Central memory CD8-positive, alpha-beta T cell (primary cell): ENCODE data around the gene CD22.

Source experiments
- ATAC-seq: fragments of 150-1000 bp; cut with Tn5 transposase; replicated peaks from 2 replicates; pipeline ENCODE4 v1.10.0; 2022; ENCODE audit warnings: mild to moderate bottlenecking, moderate FRiP score, moderate number of reproducible peaks; ENCODE audit not compliant: poor library complexity, severe bottlenecking; ENCODE audit errors: extremely low read depth
- DNase-seq, 2 donors: peaks; one replicate each; pipeline ENCODE4 v3.0.0; 2021; ENCODE audit warnings: low spot score in 2 of 2
- H3K27ac Mint-ChIP-seq: one replicate; pipeline ENCODE4 v1.8.0; 2022; ENCODE audit warnings: low read depth, mild to moderate bottlenecking, moderate library complexity, mixed read lengths
- H3K27me3 Mint-ChIP-seq: one replicate; pipeline ENCODE4 v1.8.0; 2022; ENCODE audit warnings: mixed read lengths
- H3K36me3 Mint-ChIP-seq: one replicate; pipeline ENCODE4 v1.8.0; 2022; ENCODE audit warnings: mild to moderate bottlenecking, moderate library complexity, mixed read lengths; ENCODE audit not compliant: insufficient read depth
- H3K4me1 Mint-ChIP-seq: one replicate; pipeline ENCODE4 v1.8.0; 2022; ENCODE audit warnings: mixed read lengths
- H3K4me3 Mint-ChIP-seq: one replicate; pipeline ENCODE4 v1.8.0; 2022; ENCODE audit warnings: mild to moderate bottlenecking, moderate library complexity, mixed read lengths
- H3K9me3 Mint-ChIP-seq: one replicate; pipeline ENCODE4 v1.8.0; 2022; ENCODE audit warnings: mixed read lengths

Gene CD22

DNA sequence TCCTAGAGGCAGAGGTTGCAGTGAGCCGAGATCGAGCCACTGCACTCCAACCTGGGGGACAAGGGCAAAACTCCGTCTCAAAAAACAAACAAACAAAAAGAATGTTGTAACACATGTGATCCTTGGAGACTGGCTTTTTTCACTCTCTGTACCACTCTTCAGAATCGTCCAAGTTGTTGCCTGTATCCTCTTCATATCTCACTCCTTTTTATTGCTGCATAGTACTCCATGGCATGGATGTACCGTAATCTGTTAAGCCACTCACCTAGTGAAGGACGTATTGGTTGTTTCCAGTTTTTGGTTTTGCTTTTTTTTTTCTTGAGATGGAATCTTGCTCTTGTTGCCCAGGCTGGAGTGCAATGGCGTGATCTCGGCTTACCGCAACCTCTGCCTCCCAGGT is 7.0 kb upstream of the CD22 start:
- ATAC-seq = no peak
- H3K4me3 Mint-ChIP-seq = no peak overlapping the region
- H3K36me3 Mint-ChIP-seq = peaks cover 2% of the 10 kb centered on the region
- peaks cover 7% of the 10 kb centered on the region for H3K4me1 Mint-ChIP-seq
- peaks cover 6% of the 10 kb centered on the region for H3K9me3 Mint-ChIP-seq
- H3K27ac Mint-ChIP-seq = no peak overlapping the region
- H3K27me3 Mint-ChIP-seq = peaks cover 11% of the 10 kb centered on the region
- no peak for DNase-seq

DNA sequence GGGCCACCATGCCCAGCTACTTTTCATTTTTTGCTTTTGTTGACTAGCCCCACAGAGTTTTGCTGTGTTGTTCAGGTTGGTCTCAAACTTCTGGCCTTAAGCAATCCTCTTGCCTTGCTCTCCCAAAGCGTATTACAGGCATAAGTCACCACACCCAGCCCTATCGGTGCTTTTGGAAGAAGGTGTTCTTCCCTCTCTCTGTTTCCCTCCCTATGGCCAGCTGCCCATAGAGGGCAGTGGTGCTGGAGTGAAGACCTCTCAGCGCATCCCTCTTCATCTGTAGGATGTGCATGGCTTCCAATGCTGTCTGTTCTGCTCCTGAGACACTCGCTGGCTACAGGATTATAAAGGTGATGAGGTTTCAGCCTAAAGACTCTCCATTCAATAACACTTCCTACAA is 1.3 kb upstream of the CD22 start:
- ATAC-seq = no peak
- peaks cover 2% of the 10 kb centered on the region for H3K36me3 Mint-ChIP-seq
- no peak overlapping the region for H3K4me3 Mint-ChIP-seq
- H3K27me3 Mint-ChIP-seq = peaks cover 28% of the 10 kb centered on the region
- no peak for DNase-seq
- no peaks in the 10 kb centered on the region for H3K4me1 Mint-ChIP-seq
- H3K27ac Mint-ChIP-seq = no peak overlapping the region
- no peaks in the 10 kb centered on the region for H3K9me3 Mint-ChIP-seq

DNA sequence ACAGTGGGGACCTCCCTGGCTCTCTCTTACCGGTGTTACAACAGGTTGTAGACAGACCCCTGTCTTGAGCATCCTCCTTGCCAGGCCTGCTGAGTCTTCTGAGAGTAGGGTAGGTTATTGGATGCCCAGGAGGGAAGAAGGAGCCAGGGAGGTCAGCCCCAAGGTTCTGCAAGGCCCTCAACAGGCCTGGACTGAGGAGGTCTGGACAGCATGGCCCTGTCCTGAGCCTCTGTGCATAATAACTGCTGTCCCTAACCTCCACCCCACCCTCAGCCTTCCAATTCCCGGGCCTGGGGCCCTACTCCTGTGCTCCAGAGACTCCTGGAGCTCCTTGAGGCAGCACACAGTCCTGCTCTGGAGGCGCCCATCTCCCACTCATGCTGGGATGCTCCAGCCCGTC is 336 bp downstream of the CD22 start:
- Mint-ChIP-seq H3K36me3 (peaks cover 2% of the 10 kb centered on the region), H3K27me3 (peaks cover 45% of the 10 kb centered on the region), H3K4me1 (no peaks in the 10 kb centered on the region), H3K4me3 (no peak overlapping the region), H3K27ac (no peak overlapping the region), H3K9me3 (no peaks in the 10 kb centered on the region)
- DNase-seq = no peak
- ATAC-seq = no peak

DNA sequence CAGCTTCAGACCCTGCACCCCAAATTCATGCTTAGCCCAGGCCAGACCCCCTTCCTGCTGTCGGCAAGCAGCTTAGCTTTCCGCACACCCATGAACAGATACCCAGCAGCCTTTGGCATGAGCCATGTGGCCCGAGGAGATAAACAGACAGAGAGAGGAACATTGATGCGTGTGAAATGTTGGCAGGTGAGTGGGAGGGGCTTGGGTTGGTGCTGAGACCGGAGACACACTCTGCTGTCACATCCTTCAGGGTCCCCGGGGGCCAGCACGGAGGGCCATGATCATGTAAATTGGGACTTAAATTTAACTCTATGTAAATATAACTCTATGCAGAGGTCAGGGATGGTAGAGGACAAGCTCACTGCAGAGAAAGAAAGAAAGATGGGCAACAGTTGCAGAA is 1.5 kb downstream of the CD22 start:
- DNase-seq = no peak
- Mint-ChIP-seq H3K9me3 (no peaks in the 10 kb centered on the region), H3K36me3 (no peaks in the 10 kb centered on the region), H3K4me3 (no peak overlapping the region), H3K4me1 (no peaks in the 10 kb centered on the region), H3K27ac (no peak overlapping the region), H3K27me3 (peaks cover 56% of the 10 kb centered on the region)
- no peak for ATAC-seq

DNA sequence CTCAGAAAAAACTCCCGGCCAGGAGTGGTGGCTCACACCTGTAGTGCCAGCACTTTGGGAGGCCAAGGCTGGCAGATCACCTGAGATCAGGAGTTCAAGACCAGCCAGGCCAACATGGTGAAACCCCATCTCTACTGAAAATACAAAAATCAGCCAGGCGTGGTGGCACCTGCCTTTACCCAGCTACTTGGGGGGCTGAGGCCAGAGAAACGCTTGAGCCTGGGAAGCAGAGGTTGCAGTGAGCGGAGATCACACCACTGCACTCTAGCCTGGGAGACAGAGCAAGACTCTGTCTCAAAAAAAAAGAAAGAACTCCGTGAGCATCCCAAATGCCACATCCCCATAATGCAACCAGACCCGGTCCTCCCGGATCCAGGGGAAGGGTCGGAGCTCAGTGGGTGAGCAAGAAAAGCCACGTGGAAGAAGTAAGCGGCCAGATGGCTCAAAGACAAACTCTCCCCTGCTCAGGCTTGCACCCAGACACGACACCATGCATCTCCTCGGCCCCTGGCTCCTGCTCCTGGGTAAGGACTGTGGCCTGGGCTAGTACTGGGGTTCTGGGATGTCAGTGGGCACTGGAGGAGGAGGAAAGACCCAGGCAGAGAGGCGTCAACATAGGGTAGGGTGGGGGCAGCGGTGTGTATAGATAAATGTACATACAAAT is 2.7 kb downstream of the CD22 start:
- no peaks in the 10 kb centered on the region for H3K36me3 Mint-ChIP-seq
- no peaks in the 10 kb centered on the region for H3K9me3 Mint-ChIP-seq
- no peak overlapping the region for H3K4me3 Mint-ChIP-seq
- ATAC-seq (no peak), DNase-seq (no peak)
- peaks cover 63% of the 10 kb centered on the region for H3K27me3 Mint-ChIP-seq
- no peak overlapping the region for H3K27ac Mint-ChIP-seq
- H3K4me1 Mint-ChIP-seq = no peaks in the 10 kb centered on the region

DNA sequence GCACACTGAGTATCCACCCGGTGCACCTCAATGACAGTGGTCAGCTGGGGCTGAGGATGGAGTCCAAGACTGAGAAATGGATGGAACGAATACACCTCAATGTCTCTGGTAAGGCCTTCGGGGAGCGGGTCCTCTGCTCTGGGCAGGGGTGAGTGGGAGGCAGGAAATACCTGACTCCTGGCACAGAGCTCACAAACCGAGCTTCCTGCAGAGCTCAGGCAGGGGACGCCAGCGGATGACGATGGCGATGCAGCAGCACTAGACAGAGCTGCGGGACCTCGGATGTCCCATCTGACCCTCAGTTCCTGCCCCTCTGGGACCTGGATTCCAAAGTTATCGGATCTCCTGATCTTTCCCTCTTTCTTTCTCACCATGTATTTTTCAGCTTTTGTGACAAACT is 3.8 kb downstream of the CD22 start:
- Mint-ChIP-seq H3K27ac (no peak overlapping the region), H3K9me3 (no peaks in the 10 kb centered on the region), H3K36me3 (peaks cover 3% of the 10 kb centered on the region), H3K4me1 (no peaks in the 10 kb centered on the region), H3K27me3 (peaks cover 75% of the 10 kb centered on the region), H3K4me3 (no peak overlapping the region)
- DNase-seq (no peak), ATAC-seq (peak; percentile 54)

DNA sequence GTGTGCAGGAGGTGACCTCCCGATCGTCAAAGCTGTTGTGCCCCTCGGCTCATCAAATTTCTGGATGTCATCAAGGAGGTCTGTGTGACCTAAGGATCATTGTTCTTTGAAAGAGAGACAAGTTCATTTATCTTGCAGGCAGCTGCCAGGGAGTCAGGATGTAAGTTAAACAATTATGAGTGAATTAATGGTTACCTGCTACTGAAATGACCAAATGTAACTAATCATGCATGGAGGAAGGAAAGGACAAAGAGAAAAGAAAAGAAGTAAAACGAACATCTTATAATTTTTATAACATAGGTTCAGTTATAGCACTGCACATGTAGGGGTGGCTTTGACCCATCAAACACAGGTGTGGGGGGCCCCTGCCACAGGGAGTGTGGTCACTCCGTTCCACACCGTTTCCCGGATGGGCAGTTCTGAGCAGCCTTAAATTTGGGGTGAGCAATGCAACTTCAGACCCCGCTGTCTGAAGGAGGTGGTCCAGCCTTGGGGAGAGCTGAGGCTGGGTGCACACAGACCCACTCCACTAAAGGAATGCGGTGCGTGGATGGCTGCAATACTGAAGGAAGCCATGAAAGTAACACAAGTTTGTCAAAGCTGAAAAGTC is 5.3 kb downstream of the CD22 start:
- Mint-ChIP-seq H3K4me3 (no peak overlapping the region), H3K27ac (no peak overlapping the region), H3K4me1 (no peaks in the 10 kb centered on the region), H3K36me3 (peaks cover 3% of the 10 kb centered on the region), H3K27me3 (peaks cover 79% of the 10 kb centered on the region), H3K9me3 (no peaks in the 10 kb centered on the region)
- DNase-seq = no peak
- no peak for ATAC-seq

DNA sequence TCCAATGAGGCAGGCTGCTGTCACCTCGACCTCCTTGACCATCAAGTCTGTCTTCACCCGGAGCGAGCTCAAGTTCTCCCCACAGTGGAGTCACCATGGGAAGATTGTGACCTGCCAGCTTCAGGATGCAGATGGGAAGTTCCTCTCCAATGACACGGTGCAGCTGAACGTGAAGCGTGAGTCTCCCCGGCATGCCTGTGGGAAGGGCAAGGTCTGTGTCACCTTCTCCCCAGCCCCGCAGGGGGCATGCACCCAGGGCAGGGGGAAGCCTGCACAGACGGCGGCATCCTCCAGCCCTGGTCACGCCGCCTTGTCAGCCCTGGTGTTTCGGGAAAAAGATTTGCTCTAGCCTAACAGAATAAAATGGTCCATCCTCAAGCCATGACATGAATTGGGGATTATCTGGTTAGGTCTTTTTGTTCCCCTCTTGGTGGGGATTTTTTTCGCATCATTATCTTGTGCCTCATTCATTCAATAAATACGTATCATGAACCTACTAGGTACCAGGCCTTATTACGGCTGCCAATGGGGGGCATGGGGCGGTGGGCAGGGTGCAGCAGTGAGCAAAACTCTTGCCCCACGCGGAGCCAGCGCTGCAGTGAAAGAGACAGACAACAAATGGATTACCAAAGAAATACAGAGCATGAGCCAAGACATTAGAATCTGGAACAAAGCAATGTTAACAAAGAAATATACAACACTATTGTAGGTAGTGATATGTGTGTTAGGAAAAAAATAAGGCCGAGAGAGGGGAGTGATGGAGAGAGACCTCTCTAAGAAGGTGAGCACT is 7.4 kb downstream of the CD22 start:
- Mint-ChIP-seq H3K27ac (no peak overlapping the region), H3K4me3 (no peak overlapping the region), H3K27me3 (peaks cover 64% of the 10 kb centered on the region), H3K36me3 (peaks cover 3% of the 10 kb centered on the region), H3K4me1 (no peaks in the 10 kb centered on the region), H3K9me3 (no peaks in the 10 kb centered on the region)
- no peak for ATAC-seq
- no peak for DNase-seq

DNA sequence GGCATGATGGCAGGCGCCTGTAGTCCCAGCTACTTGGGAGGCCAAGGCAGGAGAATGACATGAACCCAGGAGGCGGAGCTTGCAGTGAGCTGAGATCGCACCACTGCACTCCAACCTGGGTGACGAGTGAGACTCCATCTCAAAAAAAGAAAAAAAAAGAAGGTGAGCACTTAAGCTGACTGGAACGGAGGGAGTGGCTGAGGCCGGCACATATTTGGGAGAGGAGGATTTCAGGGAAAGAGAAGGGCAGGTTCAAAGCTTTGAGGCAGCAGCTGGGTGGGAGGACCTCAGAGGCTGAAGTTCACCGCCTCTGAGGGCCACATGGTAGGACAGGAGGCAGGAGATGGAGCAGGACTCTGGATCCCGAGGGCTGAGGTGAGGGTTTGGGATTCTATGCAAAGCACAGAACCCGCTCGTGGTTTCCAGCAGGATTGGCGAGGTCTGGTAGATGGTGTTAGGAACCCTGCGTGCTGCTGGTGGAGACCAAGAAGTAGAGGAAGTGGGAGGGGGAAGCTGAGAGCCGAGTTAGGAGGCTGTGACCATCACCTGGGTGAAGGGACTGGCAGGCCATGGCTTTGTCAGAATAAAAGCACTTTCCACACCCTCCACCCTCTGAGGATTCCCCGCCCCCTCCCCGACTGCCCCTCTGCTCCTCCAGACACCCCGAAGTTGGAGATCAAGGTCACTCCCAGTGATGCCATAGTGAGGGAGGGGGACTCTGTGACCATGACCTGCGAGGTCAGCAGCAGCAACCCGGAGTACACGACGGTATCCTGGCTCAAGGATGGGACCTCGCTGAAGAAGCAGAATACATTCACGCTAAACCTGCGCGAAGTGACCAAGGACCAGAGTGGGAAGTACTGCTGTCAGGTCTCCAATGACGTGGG is 8.4 kb downstream of the CD22 start:
- Mint-ChIP-seq H3K27ac (no peak overlapping the region), H3K4me1 (no peaks in the 10 kb centered on the region), H3K27me3 (peaks cover 59% of the 10 kb centered on the region), H3K4me3 (no peak overlapping the region), H3K36me3 (peaks cover 4% of the 10 kb centered on the region), H3K9me3 (no peaks in the 10 kb centered on the region)
- no peak for DNase-seq
- ATAC-seq = no peak

DNA sequence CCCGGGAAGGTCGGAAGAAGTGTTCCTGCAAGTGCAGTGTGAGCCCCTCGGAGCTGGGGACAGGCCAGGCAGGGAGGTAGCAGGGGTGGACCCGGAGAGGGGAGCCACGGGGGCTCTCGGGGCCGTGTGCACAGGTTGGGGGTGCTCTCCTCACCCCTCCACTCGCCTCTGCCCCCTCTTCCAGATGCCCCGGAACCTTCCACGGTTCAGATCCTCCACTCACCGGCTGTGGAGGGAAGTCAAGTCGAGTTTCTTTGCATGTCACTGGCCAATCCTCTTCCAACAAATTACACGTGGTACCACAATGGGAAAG is 9.0 kb downstream of the CD22 start:
- Mint-ChIP-seq H3K27me3 (peaks cover 59% of the 10 kb centered on the region), H3K27ac (no peak overlapping the region), H3K4me1 (no peaks in the 10 kb centered on the region), H3K36me3 (peaks cover 4% of the 10 kb centered on the region), H3K9me3 (no peaks in the 10 kb centered on the region), H3K4me3 (no peak overlapping the region)
- no peak for ATAC-seq
- DNase-seq = no peak

DNA sequence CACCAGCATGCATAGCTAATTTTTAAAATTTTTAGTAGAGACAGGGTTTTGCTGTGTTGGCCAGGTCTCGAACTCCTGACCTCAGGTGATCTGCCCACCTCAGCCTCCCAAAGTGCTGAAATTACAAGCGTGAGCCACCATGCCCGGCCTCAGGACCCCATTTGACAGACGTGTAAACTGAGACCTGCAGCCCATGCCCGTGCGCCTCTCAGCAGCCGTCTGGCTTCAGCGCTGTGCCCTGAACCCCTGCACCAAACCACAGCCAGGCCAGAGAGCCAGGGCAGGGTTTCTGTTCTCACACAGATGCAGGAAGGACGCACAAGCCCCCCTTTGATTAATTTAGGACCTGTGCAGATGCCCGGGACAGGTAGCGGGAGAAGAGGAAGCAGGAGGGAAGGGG is 11.4 kb downstream of the CD22 start:
- Mint-ChIP-seq H3K9me3 (no peaks in the 10 kb centered on the region), H3K27ac (no peak overlapping the region), H3K4me3 (no peak overlapping the region), H3K27me3 (peaks cover 46% of the 10 kb centered on the region), H3K4me1 (no peaks in the 10 kb centered on the region), H3K36me3 (peaks cover 4% of the 10 kb centered on the region)
- ATAC-seq (no peak), DNase-seq (no peak)

DNA sequence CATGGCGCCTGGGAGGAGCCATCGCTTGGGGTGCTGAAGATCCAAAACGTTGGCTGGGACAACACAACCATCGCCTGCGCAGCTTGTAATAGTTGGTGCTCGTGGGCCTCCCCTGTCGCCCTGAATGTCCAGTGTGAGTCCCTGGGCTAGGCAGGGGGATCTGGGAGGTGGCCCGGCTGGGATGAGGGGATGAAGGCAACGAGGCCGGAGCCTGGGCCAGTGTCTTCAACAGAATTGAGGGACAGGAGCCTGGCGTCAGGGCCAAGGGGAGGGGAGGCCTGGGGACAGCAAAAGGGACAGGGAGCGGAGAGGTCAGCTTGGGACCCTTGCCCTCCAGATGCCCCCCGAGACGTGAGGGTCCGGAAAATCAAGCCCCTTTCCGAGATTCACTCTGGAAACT is 12.0 kb downstream of the CD22 start:
- Mint-ChIP-seq H3K9me3 (no peaks in the 10 kb centered on the region), H3K4me1 (no peaks in the 10 kb centered on the region), H3K27me3 (peaks cover 46% of the 10 kb centered on the region), H3K4me3 (no peak overlapping the region), H3K36me3 (peaks cover 4% of the 10 kb centered on the region), H3K27ac (no peak overlapping the region)
- ATAC-seq (no peak), DNase-seq (no peak)
